COLO668 (cell line): ENCODE results near the gene KIF26A.
A peak's percentile ranks its signal among the peaks of the same experiment; 100 is the strongest.

Experiments used
- DNase-seq: peaks from one replicate; lab custom pipeline; 2025; ENCODE audit not compliant: unreplicated experiment; lab: John Stamatoyannopoulos, UW

KIF26A gene

GRCh38 chr14:104138098-104138717 lies at the start of gene KIF26A:
Gene KIF26A (plus strand): TSS chr14:104138587. CDS start chr14:104138723, 136 bp downstream.
- no peak for DNase-seq

- no peak for DNase-seq
Measured at GRCh38 chr14:104090071-104090748, 48.2 kb upstream of the KIF26A start.

GRCh38 chr14:104091061-104091926 lies 47.1 kb upstream of the KIF26A start:
- DNase-seq, result no peak

- no peak for DNase-seq
Measured at GRCh38 chr14:104091927-104092771, 46.2 kb upstream of the KIF26A start.

- DNase-seq, result no peak
Measured at GRCh38 chr14:104092931-104093365, 45.4 kb upstream of the KIF26A start.

GRCh38 chr14:104093366-104094055 lies 44.9 kb upstream of the KIF26A start:
- no peak for DNase-seq

- DNase-seq, result no peak
Measured at GRCh38 chr14:104094056-104094708, 44.2 kb upstream of the KIF26A start.

GRCh38 chr14:104094709-104095425 lies 43.5 kb upstream of the KIF26A start:
- DNase-seq, result peak; percentile 59

- DNase-seq, result no peak
Measured at GRCh38 chr14:104095426-104096310, 42.7 kb upstream of the KIF26A start.

- DNase-seq, result no peak
Measured at GRCh38 chr14:104096318-104096717, 42.1 kb upstream of the KIF26A start.

- peak; percentile 29 for DNase-seq
Measured at GRCh38 chr14:104096751-104097700, 41.4 kb upstream of the KIF26A start.

- DNase-seq, result no peak
Measured at GRCh38 chr14:104098272-104099095, 39.9 kb upstream of the KIF26A start.

GRCh38 chr14:104099096-104100041 lies 39.0 kb upstream of the KIF26A start:
- no peak for DNase-seq

- no peak for DNase-seq
Measured at GRCh38 chr14:104100171-104101085, 38.0 kb upstream of the KIF26A start.
